ENCODE results near the gene MSL2.
"Not testable (repeated sequence)": the region's sequence is repeated elsewhere in the genome, so short reads cannot be mapped to it uniquely, and the experiment has no call there.

Gene MSL2

DNA sequence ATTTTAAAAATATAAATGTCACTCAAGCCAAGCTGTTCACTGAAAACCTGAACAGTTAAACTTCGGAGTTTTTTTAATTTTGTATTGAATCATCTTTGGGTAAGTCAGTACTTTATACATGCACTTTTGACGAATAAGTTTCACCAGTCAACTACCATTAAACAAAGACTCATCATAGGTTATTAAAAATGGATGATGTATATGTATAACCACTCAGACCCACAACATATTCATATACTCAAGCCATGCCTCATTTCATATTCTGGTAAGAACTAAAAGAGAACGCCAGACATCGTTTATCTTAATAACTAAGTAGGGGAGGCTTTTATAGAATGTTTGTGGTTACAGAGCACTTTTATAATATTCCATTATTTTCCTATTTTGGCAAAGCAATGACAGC, 18.3 kb downstream of the MSL2 start:
- no peak overlapping the region for H3K4me3 ChIP-seq (ENCODE audit: low read length)
- DNase-seq (ENCODE audit: low read depth) = no peak
- TF ChIP-seq, protein P1, sequence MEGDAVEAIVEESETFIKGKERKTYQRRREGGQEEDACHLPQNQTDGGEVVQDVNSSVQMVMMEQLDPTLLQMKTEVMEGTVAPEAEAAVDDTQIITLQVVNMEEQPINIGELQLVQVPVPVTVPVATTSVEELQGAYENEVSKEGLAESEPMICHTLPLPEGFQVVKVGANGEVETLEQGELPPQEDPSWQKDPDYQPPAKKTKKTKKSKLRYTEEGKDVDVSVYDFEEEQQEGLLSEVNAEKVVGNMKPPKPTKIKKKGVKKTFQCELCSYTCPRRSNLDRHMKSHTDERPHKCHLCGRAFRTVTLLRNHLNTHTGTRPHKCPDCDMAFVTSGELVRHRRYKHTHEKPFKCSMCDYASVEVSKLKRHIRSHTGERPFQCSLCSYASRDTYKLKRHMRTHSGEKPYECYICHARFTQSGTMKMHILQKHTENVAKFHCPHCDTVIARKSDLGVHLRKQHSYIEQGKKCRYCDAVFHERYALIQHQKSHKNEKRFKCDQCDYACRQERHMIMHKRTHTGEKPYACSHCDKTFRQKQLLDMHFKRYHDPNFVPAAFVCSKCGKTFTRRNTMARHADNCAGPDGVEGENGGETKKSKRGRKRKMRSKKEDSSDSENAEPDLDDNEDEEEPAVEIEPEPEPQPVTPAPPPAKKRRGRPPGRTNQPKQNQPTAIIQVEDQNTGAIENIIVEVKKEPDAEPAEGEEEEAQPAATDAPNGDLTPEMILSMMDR (conservative IDR thresholded peaks at IDR 0.05; ENCODE audit: low read length) = no peak

DNA sequence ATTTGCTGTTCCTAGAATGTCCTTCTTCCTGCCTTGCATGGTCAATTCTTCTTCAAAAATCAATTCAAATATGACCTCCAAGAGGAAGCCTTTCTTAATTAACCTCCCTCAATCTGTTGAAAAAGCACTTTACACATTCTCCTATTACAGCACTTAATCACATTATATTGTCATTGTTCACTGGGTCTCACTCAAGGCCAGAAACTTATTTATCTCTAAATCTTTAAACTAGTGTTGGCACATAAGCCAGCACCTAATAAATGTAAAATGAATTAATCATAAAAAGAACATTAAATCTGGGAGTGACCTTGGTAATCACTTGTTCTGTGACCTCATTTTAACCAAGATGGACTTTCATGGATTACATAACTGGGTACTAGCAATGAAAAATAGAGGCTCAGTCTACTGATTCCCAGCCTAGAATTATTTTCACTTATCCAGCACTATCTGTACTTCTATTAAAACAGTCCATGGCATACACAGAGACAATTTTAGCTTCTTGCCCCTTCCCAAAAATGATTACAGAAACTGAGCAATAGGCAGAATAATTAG, 22.1 kb downstream of the MSL2 start:
- TF ChIP-seq, protein P1 (conservative IDR thresholded peaks at IDR 0.05; ENCODE audit: low read length) = no peak
- no peak overlapping the region for H3K4me3 ChIP-seq (ENCODE audit: low read length)
- DNase-seq (ENCODE audit: low read depth) = no peak

DNA sequence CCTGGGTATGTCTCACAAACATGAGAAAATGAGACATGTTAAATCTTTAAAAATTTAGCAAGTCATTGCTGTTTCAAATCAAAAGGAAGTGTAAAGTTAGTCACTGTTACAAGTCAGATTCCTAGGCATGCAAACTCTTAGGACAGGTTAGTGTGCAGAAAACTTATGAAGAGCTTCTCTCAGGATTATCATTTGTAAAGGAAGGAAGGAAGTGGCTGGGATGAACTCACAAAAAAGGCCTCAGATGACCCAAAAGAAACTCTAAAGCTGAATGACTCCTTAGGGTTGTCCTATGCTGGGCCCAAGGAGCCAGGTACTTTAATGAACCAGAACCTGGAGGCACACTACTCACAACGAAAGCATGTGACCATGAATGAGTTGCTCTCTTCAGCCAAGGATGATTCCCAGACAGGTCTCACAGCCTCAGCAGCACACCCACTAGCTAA, 25.0 kb downstream of the MSL2 start:
- TF ChIP-seq, protein P1 (conservative IDR thresholded peaks at IDR 0.05; ENCODE audit: low read length) = no peak
- DNase-seq (ENCODE audit: low read depth) = no peak
- no peak overlapping the region for H3K4me3 ChIP-seq (ENCODE audit: low read length)

DNA sequence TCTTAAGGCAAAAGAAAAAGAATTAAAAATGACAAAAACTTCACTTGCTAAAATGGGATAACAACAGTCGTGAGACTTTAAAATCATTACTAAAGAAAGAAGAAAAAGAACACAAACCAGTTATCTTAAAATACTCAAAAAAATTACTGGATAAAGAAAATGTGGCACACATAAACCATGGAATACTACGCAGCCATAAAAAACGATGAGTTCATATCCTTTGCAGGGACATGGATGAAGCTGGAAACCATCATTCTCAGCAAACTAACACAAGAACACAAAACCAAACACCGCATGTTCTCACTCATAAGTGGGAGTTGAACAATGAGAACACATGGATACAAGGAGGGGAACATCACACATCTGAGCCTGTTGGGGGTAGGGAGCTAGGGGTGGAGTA, 27.9 kb downstream of the MSL2 start:
- not testable (repeated sequence) for H3K4me3 ChIP-seq (ENCODE audit: low read length); DNase-seq (ENCODE audit: low read depth)

DNA sequence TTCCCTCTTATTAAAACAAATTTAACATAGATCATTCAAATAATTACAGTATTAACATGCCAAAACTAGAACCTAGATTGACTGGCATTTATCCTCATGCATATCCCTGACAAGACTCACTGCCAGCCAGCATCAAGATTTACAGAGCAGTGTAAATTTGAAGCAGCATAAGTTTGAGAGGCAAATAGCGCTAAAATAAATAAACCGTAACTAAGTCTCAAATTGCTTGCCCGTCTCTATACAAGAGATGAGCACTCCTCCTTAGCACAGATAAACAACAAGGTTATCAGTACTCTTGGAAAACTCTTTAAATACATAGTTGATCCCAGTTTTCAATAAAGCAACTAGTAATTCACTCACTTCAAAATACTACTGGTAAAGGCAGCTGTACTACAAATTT, 29.6 kb downstream of the MSL2 start:
- TF ChIP-seq, protein P1 (conservative IDR thresholded peaks at IDR 0.05; ENCODE audit: low read length) = no peak
- no peak overlapping the region for H3K4me3 ChIP-seq (ENCODE audit: low read length)
- DNase-seq (ENCODE audit: low read depth) = no peak

DNA sequence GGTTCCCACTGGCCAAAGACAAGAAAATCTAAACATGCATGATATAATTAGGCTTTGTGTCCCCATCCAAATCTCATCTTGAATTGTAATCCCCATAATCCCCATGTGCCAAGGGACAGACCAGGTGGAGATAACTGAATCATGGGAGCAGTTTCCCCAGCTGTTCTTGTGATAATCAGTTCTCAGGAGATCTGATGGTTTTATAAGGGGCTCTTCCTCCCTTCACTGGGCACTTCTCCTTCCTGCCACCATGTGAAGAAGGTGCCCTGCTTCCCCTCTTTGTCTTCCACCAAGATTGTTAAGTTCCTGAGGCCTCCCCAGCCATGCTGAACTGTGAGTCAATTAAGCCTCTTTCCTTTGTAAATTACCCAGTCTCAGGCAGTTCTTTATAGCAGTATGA, 32.5 kb downstream of the MSL2 start:
- H3K4me3 ChIP-seq (ENCODE audit: low read length); DNase-seq (ENCODE audit: low read depth): not testable (repeated sequence)

DNA sequence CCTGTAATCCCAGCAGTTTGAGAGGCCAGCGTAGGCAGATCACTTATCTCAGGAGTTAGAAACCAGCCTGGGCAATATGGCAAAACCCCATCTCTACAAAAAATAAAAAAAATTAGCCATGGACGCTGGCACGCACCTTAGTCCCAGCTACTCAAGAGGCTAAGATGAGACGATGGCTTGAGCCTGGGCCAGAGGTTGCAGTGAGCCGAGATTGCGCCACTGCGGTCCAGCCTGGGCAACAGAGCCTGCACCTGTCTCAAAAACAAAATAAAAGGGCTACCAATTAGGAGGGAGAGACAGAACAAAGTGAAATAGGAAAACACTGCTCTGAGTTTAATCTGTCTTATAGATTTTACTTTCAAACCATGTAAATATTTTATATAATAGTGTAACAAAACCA, 33.8 kb downstream of the MSL2 start:
- TF ChIP-seq, protein P1 (conservative IDR thresholded peaks at IDR 0.05; ENCODE audit: low read length) = no peak
- no peak for DNase-seq (ENCODE audit: low read depth)

DNA sequence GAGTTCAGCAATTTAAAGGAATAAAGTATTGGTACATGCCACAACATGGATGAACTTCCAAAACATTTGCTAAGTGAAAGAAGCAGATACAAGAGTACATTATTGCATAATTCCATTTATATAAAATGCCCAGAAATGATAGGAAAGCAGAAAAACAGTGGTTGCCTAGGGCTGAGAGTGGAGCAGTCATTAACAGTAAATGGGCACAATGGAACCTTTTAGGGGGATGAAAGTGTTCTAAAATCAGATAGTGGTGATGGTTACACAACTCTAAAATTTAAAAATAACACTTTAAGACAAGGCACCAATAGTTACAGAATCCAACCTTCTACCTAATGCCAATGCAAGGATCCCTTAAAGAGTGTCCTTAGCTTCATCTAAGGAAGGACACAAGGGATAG, 34.6 kb downstream of the MSL2 start:
- DNase-seq (ENCODE audit: low read depth) = no peak
- TF ChIP-seq, protein P1 (conservative IDR thresholded peaks at IDR 0.05; ENCODE audit: low read length) = no peak
- no peak overlapping the region for H3K4me3 ChIP-seq (ENCODE audit: low read length)

More for the DNA sequence above, 33.8 kb downstream of the MSL2 start:
- H3K4me3 ChIP-seq (ENCODE audit: low read length) = no peak overlapping the region

Measured in AG10803 (cell line).